SHP77 treated with DMSO at 0.1 percent for 48 hours (cell line): ENCODE data around the gene PTPN23.

ENCODE experiments used
- DNase-seq: peaks from one replicate; lab custom pipeline; 2025; lab: John Stamatoyannopoulos, UW

PTPN23 gene

DNA sequence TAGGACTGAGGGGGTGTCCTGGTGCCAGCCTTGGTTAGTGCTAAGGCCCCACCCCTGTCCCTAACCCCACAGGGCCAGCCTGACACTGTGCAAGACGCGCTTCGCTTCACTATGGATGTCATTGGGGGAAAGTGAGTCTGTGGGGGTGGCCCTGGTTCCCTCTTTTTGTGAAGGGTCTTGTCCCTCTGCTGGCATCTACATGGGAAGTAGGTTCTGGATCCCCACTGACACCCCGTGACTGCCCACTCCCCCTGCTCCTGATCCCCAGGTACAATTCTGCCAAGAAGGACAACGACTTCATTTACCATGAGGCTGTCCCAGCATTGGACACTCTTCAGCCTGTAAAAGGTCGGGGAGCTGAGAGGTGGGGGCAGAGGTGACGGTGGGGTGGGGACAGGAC is 26.4 kb downstream of the PTPN23 start:
- no peak for DNase-seq

- DNase-seq = no peak
Measured at GRCh38 chr3:47407896-47408838, 27.3 kb downstream of the PTPN23 start.

DNA sequence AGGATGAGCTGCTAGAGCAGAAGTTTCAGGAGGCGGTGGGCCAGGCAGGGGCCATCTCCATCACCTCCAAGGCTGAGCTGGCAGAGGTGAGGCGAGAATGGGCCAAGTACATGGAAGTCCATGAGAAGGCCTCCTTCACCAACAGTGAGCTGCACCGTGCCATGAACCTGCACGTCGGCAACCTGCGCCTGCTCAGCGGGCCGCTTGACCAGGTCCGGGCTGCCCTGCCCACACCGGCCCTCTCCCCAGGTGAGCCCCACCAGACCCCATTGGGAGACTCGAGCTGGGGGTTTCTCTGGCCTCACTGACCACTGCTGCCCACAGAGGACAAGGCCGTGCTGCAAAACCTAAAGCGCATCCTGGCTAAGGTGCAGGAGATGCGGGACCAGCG is 28.0 kb downstream of the PTPN23 start:
- no peak for DNase-seq

DNA sequence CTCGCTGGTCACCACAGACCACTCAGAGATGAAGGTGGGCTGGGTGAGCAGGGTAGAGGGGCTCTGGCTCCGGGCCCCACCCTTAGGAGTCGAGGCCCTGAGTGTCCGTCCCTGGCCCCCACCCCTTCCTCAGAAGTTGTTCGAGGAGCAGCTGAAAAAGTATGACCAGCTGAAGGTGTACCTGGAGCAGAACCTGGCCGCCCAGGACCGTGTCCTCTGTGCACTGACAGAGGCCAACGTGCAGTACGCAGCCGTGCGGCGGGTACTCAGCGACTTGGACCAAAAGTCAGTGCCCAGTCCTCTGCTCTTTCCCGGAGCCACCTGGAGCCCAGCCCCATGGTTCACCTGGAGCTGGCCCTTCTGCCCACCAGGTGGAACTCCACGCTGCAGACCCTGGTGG is 28.5 kb downstream of the PTPN23 start:
- DNase-seq = no peak

GRCh38 chr3:47409688-47410416 is 29.0 kb downstream of the PTPN23 start:
- no peak for DNase-seq

DNA sequence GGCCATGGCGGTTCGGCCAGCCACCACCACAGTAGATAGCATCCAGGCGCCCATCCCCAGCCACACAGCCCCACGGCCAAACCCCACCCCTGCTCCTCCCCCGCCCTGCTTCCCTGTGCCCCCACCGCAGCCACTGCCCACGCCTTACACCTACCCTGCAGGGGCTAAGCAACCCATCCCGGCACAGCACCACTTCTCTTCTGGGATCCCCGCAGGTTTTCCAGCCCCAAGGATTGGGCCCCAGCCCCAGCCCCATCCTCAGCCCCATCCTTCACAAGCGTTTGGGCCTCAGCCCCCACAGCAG is 29.5 kb downstream of the PTPN23 start:
- no peak for DNase-seq

- DNase-seq = no peak
Measured at GRCh38 chr3:47410801-47411646, 30.2 kb downstream of the PTPN23 start.

- no peak for DNase-seq
Measured at GRCh38 chr3:47411696-47412452, 31.1 kb downstream of the PTPN23 start.

DNA sequence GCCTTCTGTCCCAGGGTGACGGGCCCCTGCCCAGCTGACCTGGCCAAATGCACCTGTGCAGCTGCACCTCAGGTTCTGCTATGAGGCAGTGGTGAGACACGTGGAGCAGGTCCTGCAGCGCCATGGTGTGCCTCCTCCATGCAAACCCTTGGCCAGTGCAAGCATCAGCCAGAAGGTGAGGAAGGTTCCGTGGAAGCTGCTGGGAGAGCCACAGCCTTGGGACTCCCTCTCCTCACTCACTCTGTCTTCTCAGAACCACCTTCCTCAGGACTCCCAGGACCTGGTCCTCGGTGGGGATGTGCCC is 31.6 kb downstream of the PTPN23 start:
- no peak for DNase-seq

- no peak for DNase-seq
Measured at GRCh38 chr3:47412842-47413520, 32.2 kb downstream of the PTPN23 start.

GRCh38 chr3:47413751-47414150 is 32.9 kb downstream of the PTPN23 start:
- no peak for DNase-seq

DNA sequence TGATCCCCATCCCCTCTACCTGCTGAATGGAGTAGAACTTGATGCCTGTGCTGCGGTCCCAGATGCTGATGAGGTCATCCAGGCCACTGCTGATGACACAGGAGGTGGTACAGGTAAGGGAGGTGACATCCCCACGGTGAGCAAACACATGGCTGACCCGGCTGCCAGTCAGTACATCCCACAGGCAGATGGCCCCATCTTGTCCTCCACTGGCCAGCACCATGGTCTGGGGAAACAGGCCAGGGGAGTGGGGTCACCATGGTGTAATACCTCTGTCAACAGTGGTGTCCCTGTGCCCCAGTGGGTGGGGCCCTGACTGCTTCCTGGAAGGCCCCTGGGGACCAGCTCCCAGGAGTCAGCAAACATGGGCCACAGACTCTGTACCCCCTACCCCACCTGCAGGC is 33.3 kb downstream of the PTPN23 start:
- no peak for DNase-seq

DNA sequence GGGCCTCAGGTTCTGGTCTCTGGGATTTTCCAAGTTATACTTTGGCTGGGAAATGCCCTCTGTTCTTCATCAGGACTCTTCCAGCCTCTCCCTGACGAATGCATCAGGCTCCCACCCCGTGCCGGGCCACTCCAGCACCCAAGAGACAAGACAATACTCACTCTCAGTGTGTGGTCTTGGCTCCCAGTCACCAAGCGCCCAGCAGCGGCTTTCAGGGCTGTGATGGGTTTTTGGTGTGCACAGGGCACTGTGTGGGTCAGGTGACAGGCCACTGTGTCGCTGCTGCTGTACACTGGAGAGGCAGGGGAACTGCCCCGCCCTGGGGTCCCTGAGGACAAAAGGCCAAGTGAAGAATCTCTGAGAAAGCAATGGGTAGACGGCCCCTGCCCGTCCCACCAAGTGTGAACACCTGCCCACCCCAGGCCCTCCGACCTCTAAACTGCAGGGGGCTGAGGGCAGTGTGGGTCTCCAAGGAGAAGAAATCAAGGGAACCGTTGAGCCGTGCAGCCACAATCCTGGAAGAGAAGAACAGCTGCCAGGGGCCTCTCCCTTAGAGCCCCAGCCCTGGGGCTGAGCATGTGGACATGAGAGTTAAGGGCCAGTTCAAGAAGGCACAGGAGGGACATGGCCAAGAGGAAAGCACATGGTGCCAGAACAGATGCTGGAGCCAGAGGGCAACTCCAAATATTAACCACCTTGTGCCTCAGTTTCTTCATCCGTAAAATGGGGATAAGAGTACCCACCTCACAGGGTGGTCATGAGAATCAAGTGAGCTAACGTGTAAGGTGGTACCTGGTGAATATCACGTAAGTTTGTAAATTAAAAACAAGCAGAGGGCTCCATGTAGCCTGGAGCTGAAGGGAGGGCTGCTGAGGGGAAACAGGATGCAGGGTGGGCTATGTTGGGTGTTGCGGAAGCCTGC is 34.1 kb downstream of the PTPN23 start:
- no peak for DNase-seq

DNA sequence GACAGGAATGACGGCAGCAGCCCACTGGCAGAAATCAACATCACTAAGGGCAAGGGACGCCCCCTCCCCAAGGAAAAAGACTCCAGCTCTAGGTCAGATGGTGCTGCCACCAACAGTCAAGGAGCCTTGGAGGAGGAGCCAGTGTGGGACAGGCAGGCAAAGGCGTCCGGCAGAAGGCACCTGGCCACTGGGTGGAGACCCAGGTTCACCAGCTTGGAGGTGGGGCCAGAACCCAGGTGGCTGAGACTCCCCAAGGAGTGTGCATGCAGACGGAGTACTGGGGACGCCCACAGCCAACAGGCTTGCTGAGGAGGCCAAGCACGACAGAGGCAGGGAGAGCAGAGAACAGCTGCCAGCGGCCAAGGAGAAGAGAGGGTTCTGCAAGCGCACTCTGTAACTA is 35.2 kb downstream of the PTPN23 start:
- no peak for DNase-seq

- no peak for DNase-seq
Measured at GRCh38 chr3:47418167-47419082, 37.6 kb downstream of the PTPN23 start.

DNA sequence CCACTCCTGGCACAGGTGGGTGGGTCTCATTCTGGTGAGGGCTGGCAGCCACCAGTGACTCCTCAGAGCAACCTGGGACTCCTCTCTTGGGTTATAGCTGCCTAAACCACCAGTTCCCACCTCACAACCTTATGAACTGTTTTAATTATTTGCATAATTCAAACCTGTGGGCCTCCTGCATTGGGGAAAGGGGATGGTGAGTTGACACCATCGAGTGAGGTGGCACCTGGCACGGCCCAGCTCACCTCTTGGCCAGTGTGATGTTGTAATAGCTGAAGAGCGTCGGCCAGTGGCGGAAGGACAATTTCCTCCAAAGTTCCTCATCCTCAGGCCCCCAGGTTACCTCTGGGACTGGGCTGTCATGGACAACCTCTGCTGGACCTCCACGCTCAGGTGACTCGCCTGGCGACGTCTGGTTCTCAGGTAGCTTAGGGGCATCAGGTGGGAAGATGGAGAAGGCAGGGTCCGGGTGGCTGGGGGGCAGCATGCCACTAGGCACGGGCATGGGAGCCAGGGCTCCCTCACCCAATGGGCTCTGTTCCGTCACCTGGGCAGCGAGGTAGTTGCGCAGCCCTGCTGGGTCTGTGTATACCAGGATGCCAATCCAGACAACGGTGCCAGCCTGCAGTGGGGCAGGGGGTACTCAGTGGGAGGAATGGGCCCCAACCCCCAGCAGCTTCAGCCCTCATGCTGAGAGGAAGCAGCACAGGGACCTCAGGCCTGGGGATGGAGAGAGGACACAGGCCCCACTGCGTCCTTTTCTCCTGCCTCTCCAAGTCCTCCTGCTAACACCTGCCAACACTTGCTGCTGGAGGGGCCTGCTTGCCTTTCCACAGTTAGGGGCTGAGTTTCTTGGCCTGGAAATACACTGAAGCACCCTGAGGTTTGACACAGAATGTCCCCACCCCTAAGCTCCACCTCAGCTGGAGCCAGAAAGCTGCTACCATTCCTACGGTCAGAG is 38.5 kb downstream of the PTPN23 start:
- no peak for DNase-seq

- no peak for DNase-seq
Measured at GRCh38 chr3:47420044-47420430, 39.2 kb downstream of the PTPN23 start.
